ENCODE results near the gene HMX3.

DNA sequence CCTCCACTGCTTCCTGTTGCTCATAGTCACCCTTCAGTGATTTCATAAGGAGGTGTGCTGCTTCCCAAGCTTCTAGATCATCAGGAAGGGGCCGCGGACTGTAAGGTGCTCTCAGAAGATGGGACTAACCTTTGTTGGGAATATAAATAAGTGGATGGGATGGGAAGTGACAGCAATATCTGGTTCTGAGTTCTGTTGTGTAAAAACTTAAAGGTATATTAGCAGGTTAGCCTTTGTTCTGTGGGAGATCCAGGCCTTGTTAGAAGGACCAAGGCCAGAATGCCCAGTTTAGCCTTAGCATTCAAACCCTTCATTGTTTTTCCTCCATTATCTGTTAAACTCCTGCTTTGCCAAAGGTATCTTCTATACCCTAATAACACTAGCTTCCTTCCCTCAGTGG is 30.8 kb downstream of the HMX3 start:
- TF ChIP-seq, protein P1, sequence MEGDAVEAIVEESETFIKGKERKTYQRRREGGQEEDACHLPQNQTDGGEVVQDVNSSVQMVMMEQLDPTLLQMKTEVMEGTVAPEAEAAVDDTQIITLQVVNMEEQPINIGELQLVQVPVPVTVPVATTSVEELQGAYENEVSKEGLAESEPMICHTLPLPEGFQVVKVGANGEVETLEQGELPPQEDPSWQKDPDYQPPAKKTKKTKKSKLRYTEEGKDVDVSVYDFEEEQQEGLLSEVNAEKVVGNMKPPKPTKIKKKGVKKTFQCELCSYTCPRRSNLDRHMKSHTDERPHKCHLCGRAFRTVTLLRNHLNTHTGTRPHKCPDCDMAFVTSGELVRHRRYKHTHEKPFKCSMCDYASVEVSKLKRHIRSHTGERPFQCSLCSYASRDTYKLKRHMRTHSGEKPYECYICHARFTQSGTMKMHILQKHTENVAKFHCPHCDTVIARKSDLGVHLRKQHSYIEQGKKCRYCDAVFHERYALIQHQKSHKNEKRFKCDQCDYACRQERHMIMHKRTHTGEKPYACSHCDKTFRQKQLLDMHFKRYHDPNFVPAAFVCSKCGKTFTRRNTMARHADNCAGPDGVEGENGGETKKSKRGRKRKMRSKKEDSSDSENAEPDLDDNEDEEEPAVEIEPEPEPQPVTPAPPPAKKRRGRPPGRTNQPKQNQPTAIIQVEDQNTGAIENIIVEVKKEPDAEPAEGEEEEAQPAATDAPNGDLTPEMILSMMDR (IDR thresholded peaks at IDR 0.05) = no peak
- TF ChIP-seq POLR2A (IDR thresholded peaks at IDR 0.05) = no peak
